NCI-H2196 (cell line): ENCODE data around the gene EXOC3L2.
A peak's percentile ranks its signal among the peaks of the same experiment; 100 is the strongest.
"Not testable (repeated sequence)": the region's sequence is repeated elsewhere in the genome, so short reads cannot be mapped to it uniquely, and the experiment has no call there.

Experiments
- DNase-seq: peaks from one replicate; lab custom pipeline; 2025; ENCODE audit not compliant: unreplicated experiment; lab: John Stamatoyannopoulos, UW

The EXOC3L2 gene

GRCh38 chr19:45245334-45245787 is at the start of gene EXOC3L2:
Gene EXOC3L2 (minus strand): TSS chr19:45245407. CDS start chr19:45239045, 6,362 bp downstream.
- DNase-seq: no peak

GRCh38 chr19:45294291-45295029 is 49.3 kb upstream of the EXOC3L2 start:
- DNase-seq: no peak

- DNase-seq: no peak
Measured at GRCh38 chr19:45293682-45294081, 48.5 kb upstream of the EXOC3L2 start.

GRCh38 chr19:45291834-45292233 is 46.6 kb upstream of the EXOC3L2 start:
- DNase-seq: no peak

GRCh38 chr19:45290381-45290931 is 45.2 kb upstream of the EXOC3L2 start:
- DNase-seq: no peak

- DNase-seq: no peak
Measured at GRCh38 chr19:45283443-45284033, 38.3 kb upstream of the EXOC3L2 start.

GRCh38 chr19:45280471-45280961 is 35.3 kb upstream of the EXOC3L2 start:
- no peak for DNase-seq

GRCh38 chr19:45279587-45280192 is 34.5 kb upstream of the EXOC3L2 start:
- no peak for DNase-seq

- no peak for DNase-seq
Measured at GRCh38 chr19:45278087-45278486, 32.9 kb upstream of the EXOC3L2 start.

- no peak for DNase-seq
Measured at GRCh38 chr19:45276284-45276687, 31.1 kb upstream of the EXOC3L2 start.

GRCh38 chr19:45275370-45275971 is 30.3 kb upstream of the EXOC3L2 start:
- peak; percentile 20 for DNase-seq

- no peak for DNase-seq
Measured at GRCh38 chr19:45273521-45273855, 28.3 kb upstream of the EXOC3L2 start.

GRCh38 chr19:45271735-45272108 is 26.5 kb upstream of the EXOC3L2 start:
- DNase-seq: no peak

- no peak for DNase-seq
Measured at GRCh38 chr19:45271098-45271734, 26.0 kb upstream of the EXOC3L2 start.

- DNase-seq: not testable (repeated sequence)
Measured at GRCh38 chr19:45269939-45270338, 24.7 kb upstream of the EXOC3L2 start.

- DNase-seq: no peak
Measured at GRCh38 chr19:45267296-45267695, 22.1 kb upstream of the EXOC3L2 start.

- DNase-seq: no peak
Measured at GRCh38 chr19:45265375-45265774, 20.2 kb upstream of the EXOC3L2 start.

- DNase-seq: no peak
Measured at GRCh38 chr19:45264781-45265317, 19.6 kb upstream of the EXOC3L2 start.

GRCh38 chr19:45263013-45263412 is 17.8 kb upstream of the EXOC3L2 start:
- DNase-seq: no peak

- DNase-seq: no peak
Measured at GRCh38 chr19:45262570-45262969, 17.4 kb upstream of the EXOC3L2 start.

- DNase-seq: no peak
Measured at GRCh38 chr19:45258862-45259261, 13.7 kb upstream of the EXOC3L2 start.
